ENCODE measurements around the gene FOXN3. TPM values are rescaled to one million over a fixed set of nuclear protein-coding genes. Genes with fewer than 3 reads are reported as not detected.
A peak's percentile ranks its signal among the peaks of the same experiment; 100 is the strongest.

Gene FOXN3
- total and polyA plus RNA-seq, 10 donors, result 9.2 to 121 (median 98.3) TPM

- H3K27ac ChIP-seq, result peak overlapping the region in 1 of 8 donors; percentile 81
- H3K4me1 ChIP-seq, result peaks cover 26 to 66% (median 41%) of the 10 kb centered on the region in 6 donors
- no peaks in the 10 kb centered on the region for H3K36me3 ChIP-seq
- H3K4me3 ChIP-seq, result no peak overlapping the region
- no peak for DNase-seq
- intact Hi-C loops (cut with DNase I; ENCODE audit: low total_unique reads), result no loop called here
- no peaks in the 10 kb centered on the region for H3K9me3 ChIP-seq
- H3K27me3 ChIP-seq (replicated peaks in 1 of 7), result no peaks in the 10 kb centered on the region
- no peak for TF ChIP-seq POLR2A (IDR thresholded peaks at IDR 0.05)
- no peak for TF ChIP-seq CTCF (IDR thresholded peaks at IDR 0.05 in 8 of 11, conservative IDR thresholded peaks at IDR 0.05 in 3 of 11)
- TF ChIP-seq POLR2AphosphoS5 (IDR thresholded peaks at IDR 0.05), result no peak
- 90 to 98% (median 93%) methylated on average over 3 to 4 of the region's 4 CpGs for WGBS, 5 donors
Measured at GRCh38 chr14:89442280-89442679, 25.2 kb upstream of the FOXN3 start.

GRCh38 chr14:89440986-89441909, 24.2 kb upstream of the FOXN3 start:
- 84 to 93% (median 86%) methylated on average over 11 of the region's 11 CpGs for WGBS, 5 donors
- H3K27me3 ChIP-seq (replicated peaks in 1 of 7), result no peaks in the 10 kb centered on the region
- H3K9me3 ChIP-seq, result no peaks in the 10 kb centered on the region
- no peak overlapping the region for H3K27ac ChIP-seq
- no peaks in the 10 kb centered on the region for H3K36me3 ChIP-seq
- H3K4me3 ChIP-seq, result no peak overlapping the region
- H3K4me1 ChIP-seq, result peaks cover 23 to 58% (median 32%) of the 10 kb centered on the region in 6 donors
- DNase-seq, result no peak
- intact Hi-C loops (cut with DNase I; ENCODE audit: low total_unique reads), result no loop called here
- TF ChIP-seq CTCF (IDR thresholded peaks at IDR 0.05 in 8 of 11, conservative IDR thresholded peaks at IDR 0.05 in 3 of 11), result no peak
- TF ChIP-seq POLR2AphosphoS5 (IDR thresholded peaks at IDR 0.05), result no peak
- TF ChIP-seq POLR2A (IDR thresholded peaks at IDR 0.05), result no peak

- WGBS, 5 donors, result 72 to 86% (median 80%) methylated on average over 15 of the region's 15 CpGs
- peaks cover 0 to 49% (median 17%) of the 10 kb centered on the region in 6 donors for H3K4me1 ChIP-seq
- no peak for TF ChIP-seq POLR2A (IDR thresholded peaks at IDR 0.05)
- no peak for TF ChIP-seq CTCF (IDR thresholded peaks at IDR 0.05 in 8 of 11, conservative IDR thresholded peaks at IDR 0.05 in 3 of 11)
- TF ChIP-seq POLR2AphosphoS5 (IDR thresholded peaks at IDR 0.05), result no peak
- no peak overlapping the region for H3K4me3 ChIP-seq
- intact Hi-C loops (cut with DNase I; ENCODE audit: low total_unique reads), result no loop called here
- H3K9me3 ChIP-seq, result no peaks in the 10 kb centered on the region
- DNase-seq, result no peak
- peak overlapping the region in 3 of 8 donors; percentile 21 to 30 (median 23) for H3K27ac ChIP-seq
- H3K36me3 ChIP-seq, result no peaks in the 10 kb centered on the region
- H3K27me3 ChIP-seq (replicated peaks in 1 of 7), result no peaks in the 10 kb centered on the region
Measured at GRCh38 chr14:89435892-89436656, 19.0 kb upstream of the FOXN3 start.

GRCh38 chr14:89435492-89435891, 18.5 kb upstream of the FOXN3 start:
- no peak for DNase-seq
- WGBS, 5 donors, result 51 to 77% (median 65%) methylated on average over 7 of the region's 7 CpGs

More at GRCh38 chr14:89435492-89435891, 18.5 kb upstream of the FOXN3 start:
- Histone ChIP-seq H3K4me3 (no peak overlapping the region), H3K9me3 (no peaks in the 10 kb centered on the region), H3K27me3 (replicated peaks in 1 of 7) (no peaks in the 10 kb centered on the region), H3K4me1 (peaks cover 0 to 51% (median 21%) of the 10 kb centered on the region in 6 donors), H3K36me3 (no peaks in the 10 kb centered on the region), H3K27ac (peak overlapping the region in 3 of 8 donors; percentile 21 to 30 (median 23))
- intact Hi-C loops (cut with DNase I; ENCODE audit: low total_unique reads), result no loop called here
- TF ChIP-seq POLR2A (IDR thresholded peaks at IDR 0.05) (no peak), CTCF (IDR thresholded peaks at IDR 0.05 in 8 of 11, conservative IDR thresholded peaks at IDR 0.05 in 3 of 11) (no peak), POLR2AphosphoS5 (IDR thresholded peaks at IDR 0.05) (no peak)
